ENCODE data around the gene ZBTB3. TPM values are rescaled to one million over a fixed set of nuclear protein-coding genes. Genes with fewer than 3 reads are reported as not detected.

Gene ZBTB3
- total and polyA plus RNA-seq, 2 of the 13 experiments (the other 11 are each of a cell fraction or from before 2014, with no cell fraction given) = 3.4 to 5.2 TPM

GRCh38 chr11:62787005-62787759 lies 33.2 kb upstream of the ZBTB3 start, which contains the start of gene TMEM179B (continued):
- TF ChIP-seq MXD1 (CRISPR knock-in tag; IDR thresholded peaks at IDR 0.05) (peak; percentile 90), SMYD3 (CRISPR knock-in tag; IDR thresholded peaks at IDR 0.05) (peak; percentile 94), DRAP1 (CRISPR knock-in tag; IDR thresholded peaks at IDR 0.05) (peak; percentile 84), ZNF792 (CRISPR knock-in tag; IDR thresholded peaks at IDR 0.05) (peak; percentile 95), ZUFSP (CRISPR knock-in tag; IDR thresholded peaks at IDR 0.05; ENCODE audit: borderline replicate concordance) (no peak), PRPF4 (IDR thresholded peaks at IDR 0.05; ENCODE audit: low read depth, low read length, poor library complexity, severe bottlenecking) (no peak), RBM22 (optimal IDR thresholded peaks at IDR 0.05; ENCODE audit: low read length) (peak; percentile 96), BORCS8-MEF2B (CRISPR knock-in tag; IDR thresholded peaks at IDR 0.05) (peak; percentile 96), KDM6A (CRISPR knock-in tag; IDR thresholded peaks at IDR 0.05; ENCODE audit: low read depth) (peak; percentile 24; the same call in 1 of the 2 replicates), ZNF646 (CRISPR knock-in tag; IDR thresholded peaks at IDR 0.05) (peak; percentile 58; the same call in 1 of the 2 replicates), GABPB1 (CRISPR knock-in tag; IDR thresholded peaks at IDR 0.05) (peak; percentile 98), GMEB1 (CRISPR knock-in tag; IDR thresholded peaks at IDR 0.05; ENCODE audit: borderline replicate concordance) (peak; percentile 89)
